Measurements from ENCODE around the gene SMIM36.

DNA sequence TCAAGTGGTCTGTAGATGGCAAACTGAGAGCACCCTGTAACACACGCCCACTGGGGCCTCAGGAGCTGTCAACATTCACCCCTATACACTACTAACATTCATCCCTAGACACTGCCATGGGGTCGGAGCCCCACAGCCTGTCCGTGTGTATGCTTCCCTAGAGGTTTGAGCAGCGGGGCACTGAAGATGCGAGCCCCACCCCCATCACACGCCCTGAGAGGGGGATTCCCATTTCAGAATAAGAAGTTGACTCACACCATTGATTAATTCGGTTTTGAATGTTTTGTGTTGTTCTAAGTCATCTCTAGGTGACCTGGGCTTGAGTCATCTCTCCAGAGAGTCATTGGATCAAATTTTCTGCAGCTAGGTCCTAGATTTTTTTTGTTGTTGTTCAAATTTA is 52.3 kb downstream of the SMIM36 start:
- TF ChIP-seq EZH2 (IDR thresholded peaks at IDR 0.05) (no peak), POLR2AphosphoS5 (IDR thresholded peaks at IDR 0.05; ENCODE audit: borderline replicate concordance, low read depth, low read length) (no peak)
